ENCODE data around the gene CNTN4.

CNTN4 gene

DNA sequence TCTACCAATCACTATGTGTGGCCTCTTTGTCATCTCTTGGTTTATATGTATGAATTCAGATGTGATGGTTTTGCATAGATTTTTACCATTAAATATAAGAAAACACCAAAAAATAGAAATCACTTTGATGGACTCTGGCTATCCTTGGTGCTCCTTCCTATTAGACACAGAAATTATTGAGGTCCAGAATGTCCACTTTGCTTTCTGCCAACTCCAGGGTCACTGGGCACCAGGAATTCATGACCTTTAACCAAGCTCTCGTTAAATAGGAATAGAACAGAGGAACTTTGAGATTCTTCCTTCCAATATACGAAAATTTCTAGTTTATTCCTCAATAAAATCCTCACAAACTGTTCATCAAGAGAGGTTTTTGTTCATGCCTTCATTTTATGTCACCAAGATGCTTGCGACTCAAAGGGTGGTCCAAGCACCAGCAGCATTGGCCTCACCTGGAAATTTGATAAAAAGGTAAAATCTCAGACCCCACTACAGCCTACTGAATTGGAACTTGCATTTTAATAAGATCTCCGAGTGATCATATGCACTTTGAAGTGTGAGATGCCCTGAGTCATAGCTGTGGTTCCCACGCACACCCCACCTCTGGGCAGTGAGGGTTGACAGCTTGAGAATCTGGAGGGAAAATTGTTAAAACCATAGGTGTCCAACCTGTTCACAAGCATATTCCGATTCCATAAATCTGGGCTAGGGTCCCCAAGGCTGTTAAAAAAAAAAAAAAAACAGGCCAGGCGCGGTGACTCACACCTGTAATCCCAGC, 725.0 kb downstream of the CNTN4 start:
- no peak for DNase-seq

DNA sequence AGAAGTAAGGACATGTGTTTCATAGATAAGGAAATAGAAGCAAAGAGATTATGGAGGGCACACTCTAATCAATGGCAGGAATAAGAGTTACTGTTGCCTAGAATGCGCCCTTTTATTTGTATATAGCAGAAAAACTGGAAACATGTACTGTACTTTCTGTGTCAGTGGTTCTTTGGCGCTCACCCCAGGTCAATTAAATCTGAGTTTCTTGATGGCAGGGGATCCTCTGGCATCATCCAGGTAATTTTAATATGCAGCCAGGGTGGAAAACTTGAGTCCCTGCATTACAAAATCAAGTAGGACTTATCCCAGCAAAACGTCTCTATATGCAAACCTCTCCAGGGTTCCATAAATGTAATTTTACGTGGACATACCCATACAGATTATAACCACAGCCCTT, 727.4 kb downstream of the CNTN4 start:
- DNase-seq: no peak

- no peak for DNase-seq
Observed at GRCh38 chr3:2826453-2826852, 727.8 kb downstream of the CNTN4 start.

DNA sequence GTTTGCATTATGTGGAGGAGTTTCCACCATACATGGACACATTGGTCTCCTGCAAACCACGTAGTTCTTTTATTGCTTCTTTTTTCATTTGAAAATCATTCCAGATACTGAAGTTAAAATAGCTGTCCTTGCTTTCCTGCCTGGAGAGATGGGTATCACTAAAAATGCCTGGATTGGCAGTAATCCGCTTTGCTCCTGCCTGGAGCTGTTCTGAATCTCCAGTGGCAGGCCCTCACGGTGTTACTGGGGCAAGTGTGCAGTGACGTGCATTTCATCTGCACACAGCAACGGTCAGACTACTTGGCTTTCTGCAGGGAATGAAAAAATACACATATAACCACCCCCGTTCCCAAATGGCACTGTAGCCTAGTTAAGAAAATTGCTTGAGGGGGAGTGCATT, 738.6 kb downstream of the CNTN4 start:
- no peak for DNase-seq

- no peak for DNase-seq
Observed at GRCh38 chr3:2837910-2838309, 739.2 kb downstream of the CNTN4 start.

DNA sequence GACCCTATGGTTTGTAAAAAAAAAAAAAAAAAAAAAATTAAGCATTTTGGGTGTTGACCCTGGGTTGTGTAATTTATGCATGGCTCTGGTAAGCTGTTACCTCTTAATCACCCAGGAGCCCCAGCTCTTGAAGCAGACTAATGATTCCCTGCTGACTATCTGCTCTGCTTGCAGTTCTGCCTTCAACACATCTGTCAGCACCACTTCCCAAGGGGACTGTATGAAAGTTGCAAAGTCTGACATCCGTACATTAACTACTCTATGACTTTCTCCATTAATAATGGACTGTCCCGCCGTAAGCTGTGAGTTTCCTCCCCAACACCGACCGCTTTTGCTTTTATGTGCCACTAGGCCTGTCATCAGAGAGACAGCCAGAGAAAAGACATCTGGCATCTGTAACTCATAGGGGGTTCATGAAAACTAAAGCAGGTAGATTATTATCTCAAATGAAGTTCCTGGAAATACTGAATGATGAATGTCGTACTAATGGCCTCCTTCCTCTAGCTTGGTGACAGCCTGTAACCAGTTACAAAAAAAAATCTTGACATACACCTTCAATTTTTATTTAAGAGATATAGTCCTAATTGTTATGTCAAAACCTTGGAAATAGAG, 740.0 kb downstream of the CNTN4 start:
- DNase-seq: no peak

- DNase-seq: no peak
Observed at GRCh38 chr3:2839876-2840275, 741.2 kb downstream of the CNTN4 start.

GRCh38 chr3:2847062-2847841, 748.6 kb downstream of the CNTN4 start:
- no peak for DNase-seq

DNA sequence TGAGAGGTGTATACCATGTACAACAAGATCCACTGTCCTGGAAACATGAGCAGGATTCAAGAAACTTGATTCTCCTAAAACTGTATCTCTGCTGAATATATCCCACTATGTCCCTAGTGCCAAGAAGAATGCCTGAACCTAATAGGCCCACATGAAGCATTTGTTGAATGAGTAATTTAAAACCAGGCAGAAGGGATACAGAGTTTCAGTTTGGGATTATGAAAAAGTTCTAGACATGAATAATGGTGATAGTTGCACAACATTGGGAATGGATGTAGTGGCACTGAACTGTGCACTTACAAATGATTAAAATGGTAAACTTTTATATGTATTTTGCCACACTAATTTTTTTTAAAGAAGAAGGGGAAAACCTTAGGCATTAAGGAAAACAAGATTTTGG, 750.4 kb downstream of the CNTN4 start:
- no peak for DNase-seq

GRCh38 chr3:2850701-2851100, 752.0 kb downstream of the CNTN4 start:
- no peak for DNase-seq

GRCh38 chr3:2851361-2851760, 752.7 kb downstream of the CNTN4 start:
- DNase-seq: no peak

- DNase-seq: no peak
Observed at GRCh38 chr3:2851835-2852234, 753.2 kb downstream of the CNTN4 start.

DNA sequence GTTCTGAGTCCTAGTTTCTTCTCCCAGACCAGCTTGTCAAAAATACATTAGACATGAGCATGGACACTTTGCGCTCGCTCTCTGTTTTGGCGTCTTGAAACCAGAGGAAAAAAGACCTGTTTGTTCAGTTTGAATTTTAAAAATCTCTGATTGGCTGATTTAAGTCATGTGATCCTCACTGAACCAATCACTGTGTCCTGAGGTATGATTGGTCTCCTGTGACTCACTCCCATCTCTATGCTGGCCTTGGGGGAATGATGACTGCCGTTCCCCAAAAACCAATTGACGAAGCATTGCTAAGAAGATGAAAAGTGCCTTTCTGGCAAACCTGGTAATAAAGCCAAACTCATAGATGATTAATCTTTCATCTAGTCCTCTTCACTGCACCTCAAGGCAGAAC, 755.0 kb downstream of the CNTN4 start:
- DNase-seq: no peak

DNA sequence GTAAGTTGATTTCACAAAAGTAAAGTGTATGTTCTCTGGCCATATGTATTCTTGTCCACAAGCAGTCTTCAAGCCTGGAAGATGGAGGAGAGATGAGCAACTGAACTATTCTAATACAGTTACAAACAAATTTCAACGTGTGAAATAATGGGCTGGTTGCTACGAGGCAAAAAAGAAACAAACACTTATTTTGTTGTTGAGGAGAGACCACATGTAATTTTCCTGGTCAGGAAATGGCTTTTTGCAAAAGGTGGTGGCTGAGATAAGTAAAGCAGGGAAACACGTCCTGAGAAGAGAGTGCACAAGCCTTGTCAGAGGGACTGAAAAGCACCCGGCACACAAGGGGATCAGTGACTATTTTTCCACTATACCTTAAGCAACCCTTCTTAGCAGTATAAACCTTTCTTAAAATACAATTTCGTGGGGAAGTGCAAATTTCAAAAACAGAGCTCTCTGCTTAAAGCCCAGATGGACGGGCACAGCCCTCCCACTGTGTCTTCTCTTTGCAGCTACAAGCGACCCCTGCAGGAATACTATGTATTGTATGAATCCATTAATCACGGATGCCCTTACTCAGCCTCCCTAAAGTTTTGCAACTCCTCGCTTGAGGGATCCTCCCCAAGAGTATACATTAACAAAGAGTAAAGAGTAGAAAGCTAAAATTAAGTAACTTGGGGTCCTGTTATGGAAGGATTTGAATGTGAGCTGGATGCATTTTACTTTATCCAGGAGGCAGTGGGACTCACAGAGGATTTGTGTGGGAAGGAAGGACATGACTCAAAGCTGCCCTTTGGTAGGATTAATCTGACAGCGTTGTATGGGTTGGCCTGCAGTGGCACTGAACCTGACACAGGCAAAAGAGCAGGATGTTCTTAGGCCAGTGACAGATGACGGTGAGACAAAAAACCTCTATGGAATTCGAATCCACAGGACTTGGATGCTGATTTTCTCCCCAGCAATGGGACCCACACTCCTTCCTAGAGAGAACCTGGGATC, 757.8 kb downstream of the CNTN4 start:
- DNase-seq: no peak

DNA sequence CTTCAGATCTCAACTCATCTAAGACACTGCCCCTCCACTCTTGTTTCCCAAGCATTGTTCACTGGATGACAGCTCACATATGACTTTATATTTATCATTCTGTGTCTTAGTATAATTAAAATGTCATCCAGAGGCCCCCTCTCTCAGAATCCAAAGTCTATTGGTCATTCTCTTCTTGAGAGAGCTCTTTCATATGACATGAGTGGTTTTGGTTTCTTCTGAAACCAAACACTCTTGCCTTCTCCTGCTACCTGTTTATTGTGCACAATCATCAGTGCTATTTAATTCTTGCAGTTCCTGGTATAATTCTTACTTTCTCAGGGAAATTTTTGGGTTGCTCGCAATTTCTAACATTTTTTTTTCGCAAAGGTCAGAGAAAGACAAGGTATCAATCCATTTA, 762.0 kb downstream of the CNTN4 start:
- DNase-seq: no peak

DNA sequence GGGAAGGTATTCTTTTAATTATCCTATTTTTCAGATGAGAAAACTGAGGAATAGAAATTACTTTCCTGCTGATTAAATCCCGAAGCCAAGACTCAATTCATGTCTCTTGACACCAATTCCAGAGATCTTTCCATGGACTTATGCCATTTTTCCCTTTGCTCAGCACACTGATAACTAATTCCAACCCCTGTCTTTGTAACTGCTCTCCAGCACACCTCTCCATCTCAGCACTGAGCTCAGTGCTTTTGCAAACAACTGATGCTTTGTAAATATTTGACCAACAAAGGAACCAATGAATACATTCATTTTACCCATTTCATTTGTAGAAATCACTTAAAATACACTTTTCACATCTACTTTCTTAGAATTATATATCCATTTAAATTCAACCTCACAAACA, 762.5 kb downstream of the CNTN4 start:
- DNase-seq: no peak

- no peak for DNase-seq
Observed at GRCh38 chr3:2861920-2862319, 763.3 kb downstream of the CNTN4 start.

GRCh38 chr3:2862366-2862765, 763.7 kb downstream of the CNTN4 start:
- no peak for DNase-seq

DNA sequence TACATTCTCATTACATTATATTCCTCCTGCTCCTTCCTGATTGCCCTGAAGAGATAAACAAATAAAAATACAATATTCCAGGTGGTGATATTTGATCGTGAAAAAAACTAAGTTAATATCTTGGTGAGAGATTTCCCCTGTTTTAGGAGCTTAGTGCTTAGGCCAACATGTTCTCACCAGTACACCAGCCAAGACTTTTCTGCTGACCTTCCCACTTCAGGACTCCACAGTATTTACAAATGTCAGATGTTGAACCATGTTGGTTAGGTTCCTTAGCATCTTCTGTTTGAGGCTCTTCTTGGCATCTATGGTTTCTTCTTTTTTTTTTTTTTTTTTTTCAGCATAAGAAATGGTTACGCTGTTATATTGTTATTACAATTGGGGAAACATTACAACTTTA, 764.5 kb downstream of the CNTN4 start:
- no peak for DNase-seq

DNA sequence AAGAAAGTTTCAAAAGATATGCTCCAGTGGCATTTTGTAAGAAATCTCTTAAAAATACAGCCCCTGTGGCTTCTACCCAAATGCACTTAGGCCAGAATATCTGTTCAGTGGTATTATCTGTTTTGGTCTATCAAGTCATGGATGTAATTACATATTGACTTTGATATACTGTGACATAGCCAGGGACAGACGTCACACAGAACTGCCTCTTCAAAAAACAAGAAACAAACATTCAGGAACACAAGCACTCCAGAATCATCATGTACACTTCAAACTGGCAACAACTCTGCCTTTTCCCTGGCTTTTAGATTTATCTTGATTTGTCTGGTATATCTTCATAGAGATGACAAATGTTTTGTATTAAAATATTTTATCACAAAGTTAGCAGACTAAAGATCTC, 771.2 kb downstream of the CNTN4 start:
- no peak for DNase-seq

- no peak for DNase-seq
Observed at GRCh38 chr3:2870724-2871333, 772.2 kb downstream of the CNTN4 start.

GRCh38 chr3:2872884-2873283, 774.2 kb downstream of the CNTN4 start:
- DNase-seq: no peak
